NOMO-1 (cell line): ENCODE data around the gene WDCP.
A peak's percentile ranks its signal among the peaks of the same experiment; 100 is the strongest.
"Not testable (repeated sequence)": the region's sequence is repeated elsewhere in the genome, so short reads cannot be mapped to it uniquely, and the experiment has no call there.

ENCODE experiments used
- DNase-seq, 2 experiments: peaks; one replicate each; lab custom pipeline; 2025; ENCODE audit not compliant: unreplicated experiment in 2 of 2; lab: John Stamatoyannopoulos, UW

Gene WDCP

GRCh38 chr2:24046930-24047702 lies at the start of gene WDCP:
Gene WDCP, minus strand, starts transcription at chr2:24047391. Its CDS starts 7,897 bp downstream, at chr2:24039494.
- DNase-seq, result peak; percentile 97 to 99

- not testable (repeated sequence) for DNase-seq
These were observed 48.0 kb upstream of the WDCP start for GRCh38 chr2:24095171-24095677.

GRCh38 chr2:24093270-24093669 lies 46.1 kb upstream of the WDCP start:
- not testable (repeated sequence) for DNase-seq

- peak; percentile 68 to 75 for DNase-seq
These were observed 41.7 kb upstream of the WDCP start for GRCh38 chr2:24088821-24089359.

GRCh38 chr2:24087032-24087431 lies 39.8 kb upstream of the WDCP start:
- no peak for DNase-seq

GRCh38 chr2:24086241-24086640 lies 39.0 kb upstream of the WDCP start:
- DNase-seq, result no peak

GRCh38 chr2:24085200-24085489 lies 38.0 kb upstream of the WDCP start:
- DNase-seq, result no peak

GRCh38 chr2:24084386-24085199 lies 37.4 kb upstream of the WDCP start, which contains the start of gene TP53I3:
Gene TP53I3, minus strand, starts transcription at chr2:24084834. Its CDS starts 508 bp downstream, at chr2:24084326.
- DNase-seq, result peak; percentile 10 to 15

GRCh38 chr2:24083567-24084385 lies 36.6 kb upstream of the WDCP start:
- peak in 1 of 2 experiments; percentile 6 for DNase-seq

- no peak for DNase-seq
These were observed 35.8 kb upstream of the WDCP start for GRCh38 chr2:24082787-24083566.

- DNase-seq, result no peak
These were observed 33.5 kb upstream of the WDCP start for GRCh38 chr2:24080701-24081100.

- DNase-seq, result no peak
These were observed 30.7 kb upstream of the WDCP start for GRCh38 chr2:24077879-24078278.

- peak in 1 of 2 experiments; percentile 11 for DNase-seq
These were observed 30.3 kb upstream of the WDCP start for GRCh38 chr2:24077535-24077877.

GRCh38 chr2:24076849-24077534 lies 29.8 kb upstream of the WDCP start:
- peak; percentile 66 to 68 for DNase-seq

GRCh38 chr2:24075915-24076848 lies 29.0 kb upstream of the WDCP start, which contains the start of gene SF3B6:
Gene SF3B6, minus strand, starts transcription at chr2:24076326. Its CDS starts 97 bp downstream, at chr2:24076229.
- DNase-seq, result peak; percentile 97 to 98

GRCh38 chr2:24075259-24075658 lies 28.1 kb upstream of the WDCP start:
- DNase-seq, result no peak

GRCh38 chr2:24073816-24074215 lies 26.6 kb upstream of the WDCP start:
- DNase-seq, result no peak

GRCh38 chr2:24072259-24072658 lies 25.1 kb upstream of the WDCP start:
- DNase-seq, result no peak
